ENCODE measurements around the gene GLRX5.
A peak's percentile ranks its signal among the peaks of the same experiment; 100 is the strongest.

GLRX5 gene

DNA sequence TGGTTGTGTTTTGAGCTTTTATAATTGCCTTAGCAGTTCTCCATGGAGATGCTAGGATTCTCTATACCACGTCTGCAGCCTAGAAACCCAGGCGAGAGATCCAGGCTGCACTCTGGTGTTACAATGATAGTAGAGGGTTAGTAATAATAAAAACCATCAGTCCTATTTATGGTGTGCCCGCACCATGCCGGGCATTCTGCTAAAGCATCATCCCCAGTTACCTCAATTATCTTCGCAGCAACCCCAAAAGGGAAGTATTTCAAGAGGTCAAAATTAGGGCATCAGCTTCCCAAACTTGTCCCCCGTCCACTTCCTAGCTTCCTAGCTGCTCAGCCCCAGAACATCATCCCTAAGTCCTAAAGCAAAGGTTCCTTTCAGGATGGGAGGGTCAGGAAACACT lies 21.6 kb upstream of the GLRX5 start:
- no peak for DNase-seq (ENCODE audit: extremely low spot score)
- TF ChIP-seq FOXK2 (IDR thresholded peaks at IDR 0.05) (no peak), HDGF (IDR thresholded peaks at IDR 0.05; ENCODE audit: borderline replicate concordance) (no peak), L3MBTL2 (conservative IDR thresholded peaks at IDR 0.05) (no peak), LEF1 (IDR thresholded peaks at IDR 0.05; ENCODE audit: borderline replicate concordance) (no peak), TARDBP (IDR thresholded peaks at IDR 0.05) (no peak), ARNT (IDR thresholded peaks at IDR 0.05) (no peak), ZNF384 (IDR thresholded peaks at IDR 0.05) (no peak), SUZ12 (IDR thresholded peaks at IDR 0.05) (no peak), SP1 (IDR thresholded peaks at IDR 0.05) (no peak), FOXA1 (IDR thresholded peaks at IDR 0.05) (no peak), NFRKB (IDR thresholded peaks at IDR 0.05) (no peak), ELF4 (IDR thresholded peaks at IDR 0.05) (no peak), BHLHE40 (IDR thresholded peaks at IDR 0.05; ENCODE audit: borderline replicate concordance) (no peak), FOXM1 (IDR thresholded peaks at IDR 0.05; ENCODE audit: borderline replicate concordance) (no peak)
- TF ChIP-seq, protein P1, sequence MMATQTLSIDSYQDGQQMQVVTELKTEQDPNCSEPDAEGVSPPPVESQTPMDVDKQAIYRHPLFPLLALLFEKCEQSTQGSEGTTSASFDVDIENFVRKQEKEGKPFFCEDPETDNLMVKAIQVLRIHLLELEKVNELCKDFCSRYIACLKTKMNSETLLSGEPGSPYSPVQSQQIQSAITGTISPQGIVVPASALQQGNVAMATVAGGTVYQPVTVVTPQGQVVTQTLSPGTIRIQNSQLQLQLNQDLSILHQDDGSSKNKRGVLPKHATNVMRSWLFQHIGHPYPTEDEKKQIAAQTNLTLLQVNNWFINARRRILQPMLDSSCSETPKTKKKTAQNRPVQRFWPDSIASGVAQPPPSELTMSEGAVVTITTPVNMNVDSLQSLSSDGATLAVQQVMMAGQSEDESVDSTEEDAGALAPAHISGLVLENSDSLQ (IDR thresholded peaks at IDR 0.05), result no peak
- POLR2A ChIA-PET, result interaction anchor here (1.1 kb wide), 1 partner anchor 16 kb away, joined by 4 read pairs; no protein-coding TSS in a partner anchor
- CTCF ChIA-PET, result interaction anchor here (1.0 kb wide), 1 partner anchor 15 kb away, joined by 4 read pairs; no protein-coding TSS in a partner anchor

DNA sequence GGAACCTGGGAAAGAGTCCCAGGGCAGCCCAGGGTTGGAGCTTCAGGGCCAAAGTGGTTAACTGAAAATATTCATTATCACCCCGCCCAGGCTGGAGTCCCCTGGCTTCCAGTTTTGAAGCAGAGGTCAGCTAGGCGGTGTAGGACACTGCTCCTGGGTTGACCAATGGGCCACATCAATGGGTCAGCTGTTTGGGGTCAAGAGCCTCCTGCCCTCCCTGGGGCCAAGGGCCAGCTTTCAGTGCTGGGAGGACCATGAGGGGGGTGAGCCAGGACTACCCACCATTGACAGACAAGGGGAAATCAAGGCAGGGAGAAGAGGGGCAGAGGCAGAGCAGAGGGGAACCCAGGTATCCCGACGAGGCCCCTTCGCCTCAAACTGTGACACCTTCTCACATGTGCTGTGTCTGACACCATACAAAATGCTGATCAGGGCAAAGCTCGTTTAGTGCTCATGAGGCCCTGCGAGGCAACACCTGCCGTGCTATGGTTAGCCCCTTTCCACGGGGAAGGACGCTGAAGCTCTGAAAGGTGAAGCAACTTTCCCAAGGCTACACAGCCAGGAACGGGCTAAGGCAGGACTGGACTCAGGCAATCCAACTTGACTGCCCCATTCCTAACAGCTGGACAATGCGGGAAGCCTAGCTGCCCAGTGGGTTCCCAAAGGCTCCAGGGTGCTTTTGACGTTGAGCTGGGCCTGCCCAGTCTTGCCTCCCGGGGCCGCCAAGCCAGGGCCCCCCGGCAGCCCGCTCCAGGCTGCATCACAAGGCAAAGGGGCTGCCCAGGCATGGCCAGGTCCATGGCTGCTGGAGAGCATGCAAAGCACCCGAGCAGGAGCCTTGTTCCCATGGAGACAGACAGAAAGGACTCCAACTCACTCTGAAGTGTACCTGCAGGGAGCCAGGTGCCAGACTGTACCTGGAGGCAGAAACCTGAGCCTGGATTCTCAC lies 20.4 kb upstream of the GLRX5 start:
- DNase-seq (ENCODE audit: extremely low spot score), result no peak
- ChIA-PET POLR2A (interaction anchor here (1.1 to 3.7 kb wide), 2 partner anchors 18 to 20 kb away, joined by 4 to 15 read pairs; partner anchors contain the start of gene GLRX5), CTCF (interaction anchor here (0.6 kb wide), 2 partner anchors 13 to 74 kb away, joined by 3 to 4 read pairs; no protein-coding TSS in a partner anchor)

DNA sequence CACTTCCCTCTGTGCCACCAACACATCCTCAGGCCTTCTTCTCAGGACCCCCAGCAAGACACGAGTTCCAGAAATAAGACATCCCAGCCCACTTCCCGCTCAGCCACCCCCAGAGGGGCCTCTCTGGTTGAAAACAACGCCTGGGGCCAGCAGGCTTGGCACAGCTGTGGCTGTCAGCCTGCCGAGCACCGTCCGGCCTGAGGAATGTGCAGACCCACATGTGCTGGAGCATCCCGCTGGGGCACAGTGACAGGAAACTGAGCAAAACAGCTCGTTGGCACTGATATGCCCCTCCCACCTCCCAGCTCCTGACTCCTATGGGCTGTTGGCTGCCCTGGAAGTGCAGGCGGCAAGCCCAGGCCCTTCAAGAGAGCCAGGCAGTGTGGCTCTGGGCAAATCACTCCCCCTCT lies 19.8 kb upstream of the GLRX5 start:
- no peak for DNase-seq (ENCODE audit: extremely low spot score)
- ChIA-PET CTCF (interaction anchor here (0.6 kb wide), 2 partner anchors 13 to 75 kb away, joined by 3 to 4 read pairs; no protein-coding TSS in a partner anchor), POLR2A (interaction anchor here (3.7 kb wide), 1 partner anchor 19 kb away, joined by 15 read pairs; the partner anchor contains the start of gene GLRX5)
- TF ChIP-seq FOXM1 (IDR thresholded peaks at IDR 0.05; ENCODE audit: borderline replicate concordance), result no peak
- no peak for TF ChIP-seq BHLHE40 (IDR thresholded peaks at IDR 0.05; ENCODE audit: borderline replicate concordance)
- no peak for TF ChIP-seq ZNF384 (IDR thresholded peaks at IDR 0.05)
- TF ChIP-seq FOXA1 (IDR thresholded peaks at IDR 0.05), result no peak
- TF ChIP-seq, protein P1 (IDR thresholded peaks at IDR 0.05), result no peak
- no peak for TF ChIP-seq SUZ12 (IDR thresholded peaks at IDR 0.05)
- TF ChIP-seq SP1 (IDR thresholded peaks at IDR 0.05), result no peak
- no peak for TF ChIP-seq LEF1 (IDR thresholded peaks at IDR 0.05; ENCODE audit: borderline replicate concordance)
- TF ChIP-seq HDGF (IDR thresholded peaks at IDR 0.05; ENCODE audit: borderline replicate concordance), result no peak
- no peak for TF ChIP-seq FOXK2 (IDR thresholded peaks at IDR 0.05)
- TF ChIP-seq TARDBP (IDR thresholded peaks at IDR 0.05), result no peak
- no peak for TF ChIP-seq L3MBTL2 (conservative IDR thresholded peaks at IDR 0.05)
- TF ChIP-seq ELF4 (IDR thresholded peaks at IDR 0.05), result no peak
- TF ChIP-seq CTBP1 (IDR thresholded peaks at IDR 0.05; ENCODE audit: borderline replicate concordance), result no peak
- no peak for TF ChIP-seq ARNT (IDR thresholded peaks at IDR 0.05)
- no peak for TF ChIP-seq NFRKB (IDR thresholded peaks at IDR 0.05)

More for the DNA sequence above, 20.4 kb upstream of the GLRX5 start:
- TF ChIP-seq, protein P1 (IDR thresholded peaks at IDR 0.05), result no peak
- TF ChIP-seq CTBP1 (IDR thresholded peaks at IDR 0.05; ENCODE audit: borderline replicate concordance), result no peak
- TF ChIP-seq HDGF (IDR thresholded peaks at IDR 0.05; ENCODE audit: borderline replicate concordance), result no peak
- TF ChIP-seq TARDBP (IDR thresholded peaks at IDR 0.05), result no peak
- TF ChIP-seq BHLHE40 (IDR thresholded peaks at IDR 0.05; ENCODE audit: borderline replicate concordance), result no peak
- TF ChIP-seq LEF1 (IDR thresholded peaks at IDR 0.05; ENCODE audit: borderline replicate concordance), result no peak
- TF ChIP-seq SUZ12 (IDR thresholded peaks at IDR 0.05), result no peak
- no peak for TF ChIP-seq FOXA1 (IDR thresholded peaks at IDR 0.05)
- no peak for TF ChIP-seq L3MBTL2 (conservative IDR thresholded peaks at IDR 0.05)
- no peak for TF ChIP-seq NFRKB (IDR thresholded peaks at IDR 0.05)
- TF ChIP-seq FOXM1 (IDR thresholded peaks at IDR 0.05; ENCODE audit: borderline replicate concordance), result no peak
- TF ChIP-seq FOXK2 (IDR thresholded peaks at IDR 0.05), result no peak
- TF ChIP-seq ARNT (IDR thresholded peaks at IDR 0.05), result no peak
- TF ChIP-seq ELF4 (IDR thresholded peaks at IDR 0.05), result no peak

DNA sequence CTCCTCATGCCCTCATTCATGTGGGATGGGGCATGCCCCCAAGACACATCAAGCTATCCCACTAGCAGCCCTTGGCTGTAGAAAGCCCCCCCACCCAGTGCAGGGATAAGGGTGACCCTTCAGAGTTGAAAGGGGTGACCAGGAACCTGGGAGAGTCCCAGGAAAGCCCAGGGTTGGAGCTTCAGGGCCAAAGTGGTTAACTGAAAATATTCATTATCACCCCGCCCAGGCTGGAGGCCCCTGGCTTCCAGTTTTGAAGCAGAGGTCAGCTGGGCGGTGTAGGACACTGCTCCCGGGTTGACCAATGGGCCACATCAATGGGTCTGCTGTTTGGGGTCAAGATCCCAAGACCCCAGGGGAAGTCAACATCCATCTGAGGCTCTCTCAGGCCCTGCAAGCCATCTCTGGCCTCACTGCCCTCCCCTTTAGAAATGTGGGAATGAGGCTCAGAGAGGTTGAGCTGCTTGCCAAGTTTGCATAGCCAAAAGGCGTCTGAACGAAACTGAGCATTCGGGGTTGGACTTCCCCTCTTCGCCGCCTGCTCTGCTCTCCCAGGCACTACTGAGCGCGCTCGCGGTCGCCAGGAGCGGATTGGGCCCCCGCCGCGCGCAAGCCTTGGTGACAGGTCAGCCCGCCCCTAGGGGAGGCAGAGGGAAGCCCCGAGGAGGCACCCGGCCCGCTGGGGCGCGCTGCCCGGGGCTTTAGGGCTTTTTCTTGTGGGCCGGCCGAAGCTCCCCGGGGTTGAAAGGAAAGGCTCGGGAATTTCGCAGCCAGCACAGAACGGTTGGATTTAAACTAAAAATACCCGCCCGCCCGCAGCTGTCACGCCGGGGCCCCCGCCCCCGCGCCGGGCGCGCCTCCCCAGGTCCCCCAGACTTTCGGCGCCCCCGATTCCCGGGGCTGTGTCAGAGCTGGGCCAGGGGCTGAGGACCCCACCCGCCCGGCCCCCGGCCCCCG lies 19.0 kb upstream of the GLRX5 start:
- CTCF ChIA-PET, result interaction anchor here (0.6 to 1.3 kb wide), 5 partner anchors 24 to 191 kb away, joined by 3 read pairs; no protein-coding TSS in a partner anchor
- TF ChIP-seq SUZ12 (IDR thresholded peaks at IDR 0.05) (no peak), LEF1 (IDR thresholded peaks at IDR 0.05; ENCODE audit: borderline replicate concordance) (no peak), L3MBTL2 (conservative IDR thresholded peaks at IDR 0.05) (no peak), SP1 (IDR thresholded peaks at IDR 0.05) (no peak), ELF4 (IDR thresholded peaks at IDR 0.05) (no peak), BHLHE40 (IDR thresholded peaks at IDR 0.05; ENCODE audit: borderline replicate concordance) (no peak), ZNF384 (IDR thresholded peaks at IDR 0.05) (no peak), FOXA1 (IDR thresholded peaks at IDR 0.05) (no peak), CTBP1 (IDR thresholded peaks at IDR 0.05; ENCODE audit: borderline replicate concordance) (no peak), TARDBP (IDR thresholded peaks at IDR 0.05) (no peak), FOXK2 (IDR thresholded peaks at IDR 0.05) (no peak)
- TF ChIP-seq, protein P1 (IDR thresholded peaks at IDR 0.05), result no peak
- DNase-seq (ENCODE audit: extremely low spot score), result peak; percentile 69
- POLR2A ChIA-PET, result interaction anchor here (1.3 to 3.7 kb wide), 2 partner anchors 14 to 19 kb away, joined by 4 to 15 read pairs; partner anchors contain the start of gene GLRX5
